Upper lobe of right lung (tissue), 1 donor: ENCODE measurements around the gene FBXW4. TPM values are rescaled to one million over a fixed set of nuclear protein-coding genes. Genes with fewer than 3 reads are reported as not detected.

ENCODE experiments used
- ATAC-seq: fragments of 200-7000 bp; cut with Tn5 transposase; one replicate; pipeline ENCODE4 v1.9.1; 2020; ENCODE audit warnings: mild to moderate bottlenecking, moderate library complexity
- DNase-seq: peaks from one replicate; pipeline ENCODE4 v3.0.0-alpha.2; 2020
- H3K27ac ChIP-seq: fragments of 200-600 bp; one replicate; pipeline ENCODE4 v1.8.0; 2022
- H3K27me3 ChIP-seq: fragments of 200-600 bp; one replicate; pipeline ENCODE4 v1.8.0; 2022; ENCODE audit warnings: mild to moderate bottlenecking
- H3K36me3 ChIP-seq: fragments of 200-600 bp; one replicate; pipeline ENCODE4 v1.8.0; 2022
- H3K4me1 ChIP-seq: fragments of 200-600 bp; one replicate; pipeline ENCODE4 v1.8.0; 2022
- H3K4me3 ChIP-seq: fragments of 200-600 bp; one replicate; pipeline ENCODE4 v1.8.0; 2022; ENCODE audit warnings: mild to moderate bottlenecking
- H3K9me3 ChIP-seq: fragments of 200-600 bp; one replicate; pipeline ENCODE4 v1.8.0; 2022
- CTCF ChIP-seq: fragments of 200-600 bp; IDR thresholded peaks from one replicate; pipeline ENCODE4 v1.8.0; 2022; ENCODE audit warnings: antibody characterized with exemption
- intact Hi-C: fragments of 100-400 bp; cut with DNase I; formaldehyde crosslinking; loops from one replicate; pipeline ENCODE4 v1.11.0; 2022
- long read RNA-seq: library from polyadenylated mRNA; unstranded; transcript quantifications from one replicate; pipeline ENCODE4 v2.0.0, GENCODE V29; 2021
- total RNA-seq: library from RNA; stranded (reverse); fragmentation: NEBNext Ultra II Directional; extraction: Animal tissue kit (Norgen Biotek cat#: 25700); gene quantifications from one replicate; pipeline ENCODE4 v1.2.1, GENCODE V29; 2021
- donor health status: DM: no; HTN: yes; CAD: no; lungs with severe emphysema.

The FBXW4 gene, protein sequence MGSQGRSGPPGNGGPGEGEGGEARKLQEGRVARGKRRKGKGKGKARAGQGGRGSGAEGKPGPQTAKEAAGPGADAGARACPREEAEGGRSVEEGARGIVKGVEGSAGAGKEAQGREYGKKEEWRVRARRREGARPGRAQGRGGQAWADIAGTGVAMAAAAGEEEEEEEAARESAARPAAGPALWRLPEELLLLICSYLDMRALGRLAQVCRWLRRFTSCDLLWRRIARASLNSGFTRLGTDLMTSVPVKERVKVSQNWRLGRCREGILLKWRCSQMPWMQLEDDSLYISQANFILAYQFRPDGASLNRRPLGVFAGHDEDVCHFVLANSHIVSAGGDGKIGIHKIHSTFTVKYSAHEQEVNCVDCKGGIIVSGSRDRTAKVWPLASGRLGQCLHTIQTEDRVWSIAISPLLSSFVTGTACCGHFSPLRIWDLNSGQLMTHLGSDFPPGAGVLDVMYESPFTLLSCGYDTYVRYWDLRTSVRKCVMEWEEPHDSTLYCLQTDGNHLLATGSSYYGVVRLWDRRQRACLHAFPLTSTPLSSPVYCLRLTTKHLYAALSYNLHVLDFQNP
- 94.3 TPM for total RNA-seq
- long read RNA-seq, transcript FBXW4-201 (9 exons, 2,483 nt), result major isoform, 48 of 72 reads
- long read RNA-seq, partial matches to known transcripts, result 11 of 72 reads
- long read RNA-seq, other reads (novel, unspliced or antisense), result 12 of 72 reads

DNA sequence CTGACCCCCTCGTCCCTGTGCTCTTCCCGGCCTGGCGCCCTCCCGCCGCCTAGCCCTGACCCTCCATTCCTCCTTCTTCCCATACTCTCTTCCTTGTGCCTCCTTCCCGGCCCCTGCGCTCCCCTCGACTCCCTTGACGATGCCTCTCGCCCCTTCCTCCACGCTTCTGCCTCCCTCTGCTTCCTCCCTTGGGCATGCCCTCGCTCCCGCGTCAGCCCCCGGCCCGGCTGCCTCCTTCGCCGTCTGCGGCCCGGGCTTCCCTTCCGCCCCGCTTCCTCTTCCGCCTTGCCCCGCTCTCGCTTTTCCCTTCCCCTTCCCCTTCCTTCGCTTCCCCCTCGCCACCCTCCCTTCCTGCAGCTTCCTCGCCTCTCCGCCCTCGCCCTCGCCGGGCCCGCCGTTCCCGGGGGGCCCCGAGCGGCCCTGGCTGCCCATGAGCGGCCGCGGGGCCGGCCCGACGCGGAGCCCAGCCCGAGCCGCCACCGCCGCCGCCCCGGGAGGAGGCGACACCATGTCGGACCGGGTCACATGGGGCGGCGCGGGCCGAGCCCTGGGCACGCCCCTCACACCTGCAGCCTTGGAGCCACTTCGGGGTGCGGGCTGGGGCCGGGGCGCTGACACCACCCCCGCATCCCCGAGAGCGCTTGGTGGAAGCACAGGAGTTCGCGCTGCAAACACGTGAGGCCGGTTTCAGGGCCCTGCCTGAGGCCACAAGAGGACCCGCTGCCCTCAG is at the start of gene FBXW4:
TSS of gene FBXW4 (minus strand) at position 497 of the 730 bp plus-strand sequence. CDS start at position 432, 65 bp downstream.
- peaks cover 36% of the 10 kb centered on the region for H3K4me1 ChIP-seq
- peak within 1 kb of the TSS; percentile 98 for H3K27ac ChIP-seq
- H3K9me3 ChIP-seq, result no peaks in the 10 kb centered on the region
- intact Hi-C loops, result no loop called here
- no peaks in the 10 kb centered on the region for H3K36me3 ChIP-seq
- H3K27me3 ChIP-seq, result no peaks in the 10 kb centered on the region
- DNase-seq, result peak; percentile 88
- no peak for TF ChIP-seq CTCF
- H3K4me3 ChIP-seq, result peak within 1 kb of the TSS; percentile 78
- peak; percentile 86 for ATAC-seq

GRCh38 chr10:101744267-101744666 is 49.3 kb upstream of the FBXW4 start:
- DNase-seq, result no peak
- H3K36me3 ChIP-seq, result no peaks in the 10 kb centered on the region
- no peak for TF ChIP-seq CTCF
- no peak for ATAC-seq
- H3K4me1 ChIP-seq, result peaks cover 4% of the 10 kb centered on the region
- H3K27me3 ChIP-seq, result peaks cover 20% of the 10 kb centered on the region
- no peaks in the 10 kb centered on the region for H3K9me3 ChIP-seq
- no peak overlapping the region for H3K27ac ChIP-seq
- intact Hi-C loops, result no loop called here
- no peak overlapping the region for H3K4me3 ChIP-seq

DNA sequence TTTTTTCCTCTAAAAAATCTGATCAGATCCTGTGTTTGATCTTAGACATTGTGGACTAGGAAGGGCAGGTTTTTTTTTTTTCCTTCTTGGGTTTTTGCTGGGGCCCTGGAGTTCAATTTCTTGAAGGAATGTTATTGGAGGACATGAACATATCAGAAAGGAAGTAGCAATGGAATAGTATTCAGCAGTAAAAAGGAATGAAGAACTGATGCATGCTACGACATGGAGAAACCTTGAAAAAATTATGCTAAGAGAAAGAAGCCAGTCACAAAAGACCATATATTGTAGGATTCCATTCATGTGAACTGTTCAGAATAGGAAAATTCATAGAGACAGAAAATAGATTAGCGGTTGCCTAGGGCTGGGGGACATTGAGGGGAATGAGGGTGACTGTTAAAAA is 47.0 kb upstream of the FBXW4 start:
- DNase-seq (no peak), ATAC-seq (no peak)
- H3K27me3 ChIP-seq, result peaks cover 31% of the 10 kb centered on the region
- no peak for TF ChIP-seq CTCF
- H3K36me3 ChIP-seq, result no peaks in the 10 kb centered on the region
- H3K4me3 ChIP-seq, result no peak overlapping the region
- intact Hi-C loops, result no loop called here
- H3K27ac ChIP-seq, result no peak overlapping the region
- no peaks in the 10 kb centered on the region for H3K9me3 ChIP-seq
- H3K4me1 ChIP-seq, result peaks cover 4% of the 10 kb centered on the region

DNA sequence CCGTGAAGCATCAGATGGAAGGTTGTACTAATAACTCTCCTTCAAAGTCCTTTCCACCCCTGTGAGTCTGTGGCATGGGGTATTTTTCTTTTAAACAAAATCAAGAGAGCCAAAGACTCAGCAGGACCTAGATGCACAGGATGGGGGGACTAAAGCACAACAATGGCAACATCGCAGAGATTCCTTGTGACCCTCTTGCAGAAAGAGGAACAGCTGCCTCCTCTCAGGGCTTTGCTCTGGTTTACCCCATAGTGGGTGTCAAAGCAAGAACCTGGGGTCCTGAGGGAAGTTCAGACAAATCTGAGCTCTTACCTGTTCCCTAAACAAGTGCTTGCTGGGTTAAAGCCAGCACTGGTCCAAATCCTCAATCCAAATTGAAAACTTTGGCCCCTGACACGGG is 41.7 kb upstream of the FBXW4 start:
- Histone ChIP-seq H3K4me3 (no peak overlapping the region), H3K9me3 (no peaks in the 10 kb centered on the region), H3K36me3 (no peaks in the 10 kb centered on the region), H3K27ac (no peak overlapping the region), H3K4me1 (no peaks in the 10 kb centered on the region), H3K27me3 (peaks cover 25% of the 10 kb centered on the region)
- no peak for TF ChIP-seq CTCF
- no peak for ATAC-seq
- intact Hi-C loops, result no loop called here
- no peak for DNase-seq

DNA sequence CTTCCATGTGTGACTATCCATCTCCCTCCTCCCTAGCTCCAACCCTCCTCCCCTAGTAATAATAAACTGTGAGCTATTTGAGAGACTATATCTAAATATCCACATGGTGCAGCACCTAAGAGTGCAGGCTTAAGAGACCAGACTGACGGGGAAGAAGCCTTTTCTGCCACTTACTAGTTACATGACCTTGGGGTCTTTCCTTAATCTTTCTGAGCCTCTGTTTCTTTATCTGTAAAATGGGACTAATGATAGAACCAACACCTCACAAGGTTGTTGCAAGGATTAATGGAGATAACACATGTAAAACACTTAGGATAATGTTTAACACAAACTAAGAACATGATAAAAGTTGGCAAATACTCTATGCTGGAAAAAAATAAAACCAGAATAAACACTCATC is 37.1 kb upstream of the FBXW4 start:
- Histone ChIP-seq H3K4me1 (no peaks in the 10 kb centered on the region), H3K27me3 (peaks cover 2% of the 10 kb centered on the region), H3K9me3 (no peaks in the 10 kb centered on the region), H3K27ac (no peak overlapping the region), H3K36me3 (no peaks in the 10 kb centered on the region), H3K4me3 (no peak overlapping the region)
- intact Hi-C loops, result no loop called here
- TF ChIP-seq CTCF, result no peak
- no peak for ATAC-seq
- DNase-seq, result no peak
